ENCODE results near the gene GAS5.

DNA sequence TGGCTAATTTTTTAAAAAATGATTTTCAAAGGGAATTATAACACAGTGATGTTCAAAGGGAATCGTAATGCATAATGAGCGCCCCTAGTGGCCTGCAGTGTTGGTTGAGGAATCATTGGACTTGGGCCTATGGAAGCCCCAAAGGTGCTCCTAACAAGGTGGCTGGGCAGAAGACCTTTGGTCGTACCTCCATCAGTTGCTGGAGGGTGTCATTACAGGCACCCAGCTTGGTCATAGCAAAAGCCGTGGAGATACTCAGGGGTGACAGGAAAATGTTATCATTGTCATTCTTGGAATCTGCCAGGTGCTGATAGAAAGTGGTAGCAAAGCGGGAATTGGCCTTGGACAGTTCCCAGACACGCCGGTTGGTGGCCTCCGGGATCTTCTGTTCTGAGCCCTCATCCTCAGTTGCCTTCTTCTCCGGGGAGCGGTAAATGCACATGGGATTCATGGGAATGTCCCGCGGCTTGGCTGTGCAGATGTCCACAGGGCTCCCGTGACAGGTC lies 46.6 kb upstream of the GAS5 start:
- no peak for TF ChIP-seq EZH2 (IDR thresholded peaks at IDR 0.05; ENCODE audit: borderline replicate concordance, low read length)
- TF ChIP-seq, protein P1, sequence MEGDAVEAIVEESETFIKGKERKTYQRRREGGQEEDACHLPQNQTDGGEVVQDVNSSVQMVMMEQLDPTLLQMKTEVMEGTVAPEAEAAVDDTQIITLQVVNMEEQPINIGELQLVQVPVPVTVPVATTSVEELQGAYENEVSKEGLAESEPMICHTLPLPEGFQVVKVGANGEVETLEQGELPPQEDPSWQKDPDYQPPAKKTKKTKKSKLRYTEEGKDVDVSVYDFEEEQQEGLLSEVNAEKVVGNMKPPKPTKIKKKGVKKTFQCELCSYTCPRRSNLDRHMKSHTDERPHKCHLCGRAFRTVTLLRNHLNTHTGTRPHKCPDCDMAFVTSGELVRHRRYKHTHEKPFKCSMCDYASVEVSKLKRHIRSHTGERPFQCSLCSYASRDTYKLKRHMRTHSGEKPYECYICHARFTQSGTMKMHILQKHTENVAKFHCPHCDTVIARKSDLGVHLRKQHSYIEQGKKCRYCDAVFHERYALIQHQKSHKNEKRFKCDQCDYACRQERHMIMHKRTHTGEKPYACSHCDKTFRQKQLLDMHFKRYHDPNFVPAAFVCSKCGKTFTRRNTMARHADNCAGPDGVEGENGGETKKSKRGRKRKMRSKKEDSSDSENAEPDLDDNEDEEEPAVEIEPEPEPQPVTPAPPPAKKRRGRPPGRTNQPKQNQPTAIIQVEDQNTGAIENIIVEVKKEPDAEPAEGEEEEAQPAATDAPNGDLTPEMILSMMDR (IDR thresholded peaks at IDR 0.05; ENCODE audit: low read length), result peak; percentile 84
